ENCODE results near the gene ADAM12.
"Not testable (repeated sequence)": the region's sequence is repeated elsewhere in the genome, so short reads cannot be mapped to it uniquely, and the experiment has no call there.

The ADAM12 gene

DNA sequence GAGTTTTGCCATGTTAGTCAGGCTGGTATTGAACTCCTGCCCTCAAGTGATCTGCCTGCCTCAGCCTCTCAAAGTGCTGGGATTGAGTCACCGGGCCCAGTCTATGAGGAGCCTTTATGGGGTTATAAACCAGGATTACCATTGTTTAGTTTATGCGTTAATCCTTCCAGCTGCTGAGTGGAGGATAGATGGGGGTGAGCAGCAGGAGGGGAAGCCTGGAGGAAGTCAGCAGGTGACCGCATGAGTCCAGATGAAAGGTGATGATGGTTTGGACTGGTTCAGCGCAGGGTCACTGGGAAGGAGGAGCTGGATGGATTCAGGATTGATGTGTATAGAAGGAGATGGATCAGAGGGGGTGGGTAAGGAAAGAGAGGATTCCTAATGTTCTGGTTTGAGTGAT is 197.1 kb downstream of the ADAM12 start:
- no peak for DNase-seq (ENCODE audit: low spot score)
- no peak for FAIRE-seq

DNA sequence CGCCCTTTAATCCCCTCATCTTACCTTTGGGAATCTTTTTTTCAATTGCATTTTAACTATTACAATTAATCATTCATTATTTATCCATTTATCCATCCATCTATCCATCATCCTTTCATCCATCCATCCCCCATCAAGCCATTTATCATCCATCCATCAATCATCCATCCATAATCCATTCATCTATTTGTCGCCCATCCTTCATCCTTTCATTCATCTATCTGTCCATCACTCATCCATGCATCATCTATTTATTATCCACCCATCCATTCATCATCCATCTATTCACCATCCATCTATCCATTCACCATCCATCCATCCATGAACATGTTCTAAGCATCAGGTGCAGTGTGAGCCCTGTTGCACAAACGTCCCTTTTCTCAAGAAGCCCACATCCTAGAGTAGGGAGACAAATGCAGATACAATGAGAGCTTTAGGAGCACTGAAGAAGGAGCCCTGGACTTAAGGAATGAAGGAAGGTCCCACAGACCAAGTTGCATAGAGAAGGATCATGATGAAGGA is 199.5 kb downstream of the ADAM12 start:
- FAIRE-seq = no peak

DNA sequence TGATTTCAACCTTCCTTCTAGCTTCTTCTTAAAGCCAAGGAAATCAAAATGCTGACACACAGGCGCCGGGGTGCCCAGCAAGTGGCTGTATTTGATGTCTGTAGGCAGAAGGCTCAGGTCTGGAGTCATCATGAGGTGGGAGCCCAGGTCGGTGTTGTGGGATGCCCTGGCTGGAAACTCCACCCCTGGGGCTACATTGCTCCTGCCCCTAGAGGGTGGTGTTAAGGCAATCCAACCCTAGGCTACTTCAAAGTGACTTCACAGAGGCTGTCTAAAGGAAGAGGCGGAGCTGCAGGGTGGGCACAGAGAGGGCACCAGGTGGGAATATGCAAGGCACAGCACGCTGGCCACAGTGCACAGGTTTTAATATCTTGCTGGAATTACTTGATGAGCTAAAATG is 200.9 kb downstream of the ADAM12 start:
- no peak for FAIRE-seq
- DNase-seq (ENCODE audit: low spot score) = no peak

More for the DNA sequence above, 199.5 kb downstream of the ADAM12 start:
- no peak for DNase-seq (ENCODE audit: low spot score)

DNA sequence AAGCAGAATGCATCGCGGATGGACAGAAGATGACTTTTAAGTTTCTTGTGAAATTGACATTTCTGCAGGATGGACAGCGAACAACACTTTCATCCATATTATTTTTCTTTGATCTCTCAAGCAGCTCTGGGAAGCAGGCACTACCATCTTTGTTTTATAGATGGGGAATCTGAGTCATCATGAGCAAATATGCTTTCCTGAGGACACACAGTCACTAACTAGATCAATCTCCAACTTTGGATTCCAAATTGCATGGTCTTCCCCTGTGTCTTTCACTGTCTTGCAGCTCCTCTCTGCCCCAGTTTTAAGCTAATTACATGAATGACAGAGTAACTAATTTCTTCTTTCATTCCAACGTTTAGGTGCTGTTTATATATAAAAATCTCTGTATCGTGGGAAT is 201.5 kb downstream of the ADAM12 start:
- no peak for DNase-seq (ENCODE audit: low spot score)

DNA sequence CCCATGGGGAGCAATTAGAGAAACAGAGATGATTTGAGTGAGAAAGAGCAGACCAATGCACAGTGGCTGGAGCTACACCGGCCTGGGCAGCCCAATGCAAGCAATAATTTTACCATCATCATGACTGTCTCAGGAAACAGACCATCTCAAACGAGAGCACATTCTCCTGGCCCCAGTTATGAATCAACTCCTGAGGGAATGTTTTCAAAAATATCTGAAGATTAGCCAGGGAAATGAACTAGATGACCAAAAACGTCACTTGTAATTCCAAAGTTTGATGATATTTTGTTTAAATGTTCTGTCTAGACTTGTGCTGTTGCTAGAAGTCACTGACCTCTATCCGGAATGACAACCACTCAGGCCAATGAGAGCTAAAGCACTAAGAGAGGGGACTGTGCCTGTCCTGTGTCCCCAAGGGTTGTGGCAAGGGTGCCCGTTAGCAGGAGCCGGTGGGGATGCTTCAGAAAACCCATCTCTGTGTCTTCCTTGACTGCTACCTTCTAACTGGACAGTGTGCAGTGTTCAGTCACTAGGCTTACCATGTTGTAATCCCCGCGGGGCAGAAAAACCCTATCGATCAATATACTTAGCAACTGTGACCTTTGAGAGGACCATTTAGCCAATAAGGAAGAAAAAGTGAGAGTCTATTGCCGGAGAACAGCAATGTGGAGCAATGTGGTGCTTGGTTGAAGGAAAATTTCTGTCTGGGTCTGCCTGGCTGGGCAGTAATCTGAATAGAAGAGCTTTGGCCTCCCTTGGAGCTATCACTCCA is 202.4 kb downstream of the ADAM12 start:
- FAIRE-seq = no peak
- DNase-seq (ENCODE audit: low spot score) = no peak

More for the DNA sequence above, 201.5 kb downstream of the ADAM12 start:
- no peak for FAIRE-seq

DNA sequence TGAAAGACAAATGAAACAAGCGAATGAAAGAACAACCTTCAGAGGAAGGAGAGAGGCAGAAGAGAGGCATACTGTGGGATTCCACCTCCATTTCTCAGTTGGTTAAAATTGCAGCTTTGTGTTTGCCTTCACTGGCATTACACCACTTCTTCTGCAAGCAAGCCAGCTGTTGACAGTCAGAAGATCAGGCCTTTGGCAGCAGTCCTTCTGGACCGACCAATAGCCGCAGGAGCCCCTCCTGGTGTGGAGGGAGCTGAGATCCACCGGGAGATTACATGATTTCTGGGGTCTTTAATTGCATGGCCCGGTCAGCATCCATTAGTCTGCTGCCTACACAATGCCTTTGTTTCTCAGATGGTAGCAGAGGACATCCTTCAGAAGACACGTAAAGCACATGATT is 206.7 kb downstream of the ADAM12 start:
- no peak for FAIRE-seq

DNA sequence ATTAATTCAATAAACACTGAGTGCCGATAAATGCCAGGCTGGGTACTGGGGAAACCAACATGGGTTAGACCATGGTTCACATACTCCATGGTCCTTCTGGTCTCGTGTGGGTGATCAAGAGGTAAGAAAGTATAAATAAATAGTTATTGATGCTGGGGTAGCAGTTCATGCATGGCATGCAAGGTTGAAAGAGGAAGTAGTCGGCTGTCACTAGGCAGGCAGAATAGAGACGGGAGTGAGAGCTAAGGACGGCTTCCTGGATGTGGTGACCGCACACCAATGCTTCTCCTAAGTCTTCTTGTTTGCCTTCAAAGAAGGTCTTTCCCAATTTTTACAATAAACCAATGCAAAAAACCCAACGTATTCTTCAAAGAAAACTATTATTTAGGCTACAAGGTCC is 208.6 kb downstream of the ADAM12 start:
- no peak for DNase-seq (ENCODE audit: low spot score)
- FAIRE-seq = no peak

More for the DNA sequence above, 206.7 kb downstream of the ADAM12 start:
- no peak for DNase-seq (ENCODE audit: low spot score)

DNA sequence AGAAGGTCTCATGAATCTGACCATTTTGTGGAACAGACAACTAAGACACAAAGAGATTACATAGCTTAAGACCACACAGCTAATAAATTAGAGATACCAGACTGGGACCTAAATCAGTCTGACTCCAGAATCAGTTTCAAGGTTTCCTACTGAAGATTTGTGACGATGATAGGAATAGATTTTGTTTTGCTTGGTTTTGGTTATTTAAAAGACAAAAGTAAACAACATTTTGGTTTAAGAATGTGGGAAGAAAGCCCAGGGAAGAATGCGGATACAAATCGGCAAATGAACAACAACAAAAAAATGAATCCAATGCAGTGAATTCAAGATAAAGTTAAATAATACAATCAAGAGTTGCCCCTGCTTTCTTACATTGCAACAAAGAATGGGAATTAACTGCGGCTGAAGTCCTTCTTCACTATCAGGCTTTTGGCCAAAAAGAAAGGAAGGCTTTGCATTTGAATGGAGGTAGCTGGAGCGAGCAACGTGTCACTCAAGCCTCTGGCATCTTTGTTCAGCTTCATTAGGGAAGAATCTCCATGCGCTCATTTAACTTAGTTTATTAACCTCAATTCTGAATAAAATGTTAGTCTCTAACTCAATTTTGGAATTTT is 210.8 kb downstream of the ADAM12 start:
- DNase-seq (ENCODE audit: low spot score) = no peak

DNA sequence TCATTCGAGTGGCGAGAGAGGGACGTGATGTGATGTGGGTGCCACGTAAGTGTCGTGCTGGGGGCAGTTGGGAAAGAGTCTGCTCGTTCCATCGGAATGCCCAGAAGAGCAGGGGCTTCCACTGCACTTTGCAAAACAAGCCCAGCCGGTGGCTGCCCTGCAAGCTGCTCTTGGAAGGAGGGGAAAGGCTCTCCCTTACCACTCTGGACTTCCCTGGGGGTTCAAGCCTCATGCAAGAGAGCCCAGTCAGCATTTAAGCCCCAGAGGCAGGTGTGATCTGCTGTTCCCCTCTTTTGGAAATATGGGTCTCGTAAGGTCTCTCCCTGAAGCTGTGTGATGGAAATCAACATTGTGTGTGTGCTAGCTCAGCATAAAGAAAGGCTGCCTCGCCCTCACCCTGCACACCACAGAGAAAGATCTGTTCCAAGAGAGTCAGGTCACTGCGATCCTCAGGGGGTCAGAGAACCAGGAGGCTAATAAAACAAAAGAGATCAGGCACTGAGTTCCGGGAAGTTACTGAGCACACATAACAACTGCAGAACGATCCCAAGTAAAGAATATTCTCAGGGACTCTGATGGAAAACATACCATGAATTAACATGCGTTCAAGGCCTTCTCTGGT is 212.5 kb downstream of the ADAM12 start:
- DNase-seq (ENCODE audit: low spot score) (no peak), FAIRE-seq (no peak)

More for the DNA sequence above, 210.8 kb downstream of the ADAM12 start:
- no peak for FAIRE-seq

DNA sequence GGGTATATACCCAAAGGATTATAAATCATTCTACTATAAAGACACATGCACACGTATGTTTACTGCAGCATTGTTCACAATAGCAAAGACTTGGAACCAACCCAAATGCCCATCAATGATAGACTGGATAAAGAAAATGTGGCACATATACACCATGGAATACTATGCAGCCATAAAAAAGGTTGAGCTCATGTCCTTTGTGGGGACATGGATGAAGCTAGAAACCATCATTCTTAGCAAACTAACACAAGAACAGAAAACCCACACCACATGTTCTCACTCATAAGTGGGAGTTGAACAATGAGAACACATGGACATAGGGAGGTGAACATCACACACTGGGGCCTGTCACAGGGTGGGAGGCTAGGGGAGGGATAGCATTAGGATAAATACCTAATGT is 215.5 kb downstream of the ADAM12 start:
- not testable (repeated sequence) for FAIRE-seq

DNA sequence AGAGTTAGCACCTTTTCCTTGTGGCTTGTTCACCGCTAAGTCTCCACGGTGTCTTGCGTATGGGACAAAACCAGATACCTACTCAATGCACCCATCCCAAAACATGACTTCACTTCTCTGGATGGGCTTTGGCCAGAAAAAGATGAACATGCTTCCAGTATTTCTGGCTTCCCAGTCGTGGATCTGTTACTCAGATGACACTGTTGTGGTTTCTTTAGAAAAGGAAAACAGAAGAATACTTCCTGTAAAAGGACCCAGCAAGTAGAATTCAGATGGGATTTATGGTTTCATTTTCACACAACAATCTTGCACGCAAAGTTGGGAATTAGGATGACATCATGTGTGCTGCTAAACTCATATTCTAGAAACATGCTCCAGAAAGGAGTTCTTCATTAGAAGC is 216.7 kb downstream of the ADAM12 start:
- DNase-seq (ENCODE audit: low spot score) = no peak

More for the DNA sequence above, 215.5 kb downstream of the ADAM12 start:
- not testable (repeated sequence) for DNase-seq (ENCODE audit: low spot score)

DNA sequence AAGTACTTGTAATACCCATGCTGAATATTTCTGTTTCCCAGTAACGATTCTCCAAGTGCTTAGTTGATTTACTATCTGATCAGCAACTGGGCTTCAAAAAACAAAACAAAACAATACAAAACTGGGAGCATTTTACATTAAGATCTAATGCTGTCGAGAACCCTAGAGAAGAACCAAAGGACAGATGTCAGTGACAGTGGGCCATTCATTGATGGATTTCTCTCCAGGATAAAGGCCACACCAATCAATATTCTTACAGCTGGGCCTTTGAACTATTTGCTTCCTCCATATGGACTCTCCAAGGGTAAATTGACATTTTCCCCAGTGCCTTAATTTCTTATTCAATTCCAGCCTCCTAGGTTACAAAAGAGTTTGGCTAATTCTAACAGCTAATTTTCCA is 217.5 kb downstream of the ADAM12 start:
- no peak for DNase-seq (ENCODE audit: low spot score)
- FAIRE-seq = no peak

More for the DNA sequence above, 216.7 kb downstream of the ADAM12 start:
- no peak for FAIRE-seq

DNA sequence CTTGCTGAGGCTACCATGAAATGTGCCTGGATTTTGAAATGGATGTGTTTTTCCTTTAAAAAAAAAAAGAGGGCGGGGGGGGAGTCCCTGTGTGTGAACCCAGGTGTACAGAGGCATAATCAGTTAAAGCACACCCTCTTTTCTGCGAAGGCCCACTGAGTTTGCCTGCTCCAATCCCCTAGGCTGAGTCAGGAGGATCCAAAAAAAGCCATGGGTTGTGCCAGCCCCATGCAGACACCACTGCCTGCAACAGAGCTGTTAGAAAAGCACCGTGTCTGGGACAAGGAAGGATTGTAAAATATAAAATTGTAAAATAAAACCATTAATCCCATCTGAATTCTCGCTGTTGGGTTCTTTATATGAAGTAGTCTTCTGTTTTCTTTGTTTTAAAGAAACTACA is 217.9 kb downstream of the ADAM12 start:
- no peak for DNase-seq (ENCODE audit: low spot score)
- FAIRE-seq = no peak

DNA sequence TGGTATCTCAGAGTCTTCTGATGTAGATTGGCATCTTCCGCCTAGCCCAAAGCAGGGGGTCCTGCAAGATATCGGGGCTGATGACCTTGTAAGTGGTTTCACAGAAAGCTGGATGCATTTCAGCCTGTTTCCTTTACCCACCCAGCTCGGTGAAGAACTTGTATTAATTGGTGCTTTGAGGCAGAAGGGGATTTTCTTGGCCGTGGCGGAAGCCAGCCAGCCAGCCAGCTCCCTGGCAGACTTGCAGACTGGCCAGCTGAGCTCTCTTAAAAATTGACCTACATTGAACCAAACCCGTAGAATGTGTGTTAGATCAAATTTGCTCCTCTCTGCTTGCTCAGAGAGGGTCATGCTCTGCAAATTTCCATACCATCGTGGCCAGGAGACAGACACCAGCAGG is 218.4 kb downstream of the ADAM12 start:
- FAIRE-seq (no peak), DNase-seq (ENCODE audit: low spot score) (no peak)

DNA sequence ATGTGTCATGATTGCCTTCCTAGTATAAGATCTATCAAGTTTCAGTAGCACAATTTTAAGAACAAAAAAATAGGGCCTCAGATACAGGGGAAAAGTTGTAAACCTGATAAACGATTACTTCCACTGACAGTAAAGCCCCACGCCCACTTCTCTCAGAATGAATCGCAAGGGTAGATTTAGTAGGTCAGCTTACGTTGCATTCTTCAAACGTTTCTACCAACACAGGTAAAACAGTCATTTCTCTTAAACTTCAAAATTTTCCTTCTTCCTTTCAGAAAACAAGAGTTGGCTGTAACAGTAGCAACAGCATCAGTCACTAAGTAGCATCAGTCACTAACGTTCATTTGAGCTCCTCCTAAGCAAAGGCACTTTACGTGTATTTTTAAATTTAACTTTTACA is 221.5 kb downstream of the ADAM12 start:
- DNase-seq (ENCODE audit: low spot score) (no peak), FAIRE-seq (no peak)

DNA sequence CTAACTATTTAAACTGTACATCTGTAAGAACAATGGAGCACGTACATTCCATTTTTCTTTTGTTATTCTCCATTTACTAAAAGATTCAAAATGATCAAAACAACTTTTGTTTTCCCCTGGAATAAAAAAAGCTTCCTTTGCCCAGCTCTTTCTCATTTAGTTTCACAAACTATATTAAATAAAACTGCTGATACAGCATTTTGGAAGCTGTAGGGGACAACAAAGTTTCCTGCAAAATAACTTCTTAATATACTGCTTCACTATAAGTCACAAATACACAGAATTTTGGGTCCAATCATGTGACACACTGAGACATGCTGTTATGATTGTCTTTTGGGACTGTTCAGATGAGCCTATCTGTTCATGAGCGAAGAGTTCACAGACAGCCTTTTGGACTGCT is 222.4 kb downstream of the ADAM12 start:
- FAIRE-seq = no peak
- DNase-seq (ENCODE audit: low spot score) = no peak

DNA sequence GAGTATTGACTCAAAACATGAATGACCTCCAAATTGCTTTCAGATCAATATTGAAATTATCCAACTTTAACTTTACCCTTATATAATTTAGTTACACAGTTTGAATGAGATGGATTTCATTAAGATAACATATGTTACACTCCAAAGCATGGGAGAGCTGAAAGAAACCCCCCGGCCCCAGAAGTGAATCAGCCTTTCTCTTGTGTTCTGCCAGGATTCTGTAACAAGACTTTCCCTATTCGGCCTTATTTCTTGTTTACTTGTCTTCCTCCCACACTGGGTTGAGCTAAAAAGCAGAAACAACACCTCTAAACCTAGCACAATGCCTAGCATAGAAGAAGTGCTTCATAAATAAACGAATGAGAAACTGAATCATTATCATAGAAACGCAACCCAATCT is 224.8 kb downstream of the ADAM12 start:
- DNase-seq (ENCODE audit: low spot score) = no peak
- FAIRE-seq = no peak

DNA sequence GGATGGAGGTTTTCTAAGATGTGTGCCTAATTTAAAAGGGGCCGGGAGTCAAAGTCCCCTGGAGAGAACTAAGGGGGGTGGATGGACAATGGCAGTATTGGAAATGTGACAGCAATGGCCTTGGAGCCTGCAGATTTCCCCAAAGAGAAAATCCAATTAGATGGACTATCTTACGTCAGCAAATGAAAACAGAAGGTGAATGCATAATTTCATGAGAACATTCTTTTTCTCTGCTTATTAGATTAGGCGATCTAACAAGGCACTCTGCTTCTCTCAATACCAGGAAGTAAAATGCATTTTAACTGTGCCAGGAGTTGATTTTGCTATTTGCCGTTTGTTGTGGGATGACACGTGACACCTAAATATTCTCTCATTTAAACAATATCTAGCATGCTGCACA is 226.6 kb downstream of the ADAM12 start:
- DNase-seq (ENCODE audit: low spot score) = no peak

DNA sequence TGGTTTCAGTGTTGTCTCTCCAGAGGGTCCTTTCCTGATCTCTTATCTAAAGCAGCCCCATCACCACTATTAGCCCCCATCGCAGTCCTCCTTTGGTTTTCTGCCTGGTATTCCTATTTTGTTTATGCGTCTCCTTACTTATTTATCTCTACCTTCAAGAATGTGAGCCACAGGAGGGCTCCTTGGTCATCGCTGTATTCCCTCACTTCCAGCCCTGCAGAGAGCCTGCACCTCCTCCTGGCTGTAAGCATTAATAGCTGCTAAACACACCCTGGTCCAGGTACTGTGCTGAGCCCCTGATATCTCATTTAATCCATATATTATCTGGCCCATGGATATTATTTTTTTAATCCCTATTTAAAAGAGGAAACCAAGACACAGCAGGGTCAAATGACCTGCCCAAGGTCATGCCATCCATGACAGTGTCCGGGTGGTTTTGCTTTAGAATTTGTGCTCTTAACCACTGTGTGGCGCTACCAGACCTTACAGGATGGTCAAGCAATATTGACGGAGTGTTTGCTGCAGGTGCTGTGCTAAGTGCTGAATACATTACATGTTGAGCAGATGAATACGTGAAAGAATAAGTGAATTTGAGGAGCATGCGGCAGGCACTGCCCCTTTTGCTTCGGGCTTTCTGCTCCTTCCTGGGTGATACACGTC is 227.2 kb downstream of the ADAM12 start:
- DNase-seq (ENCODE audit: low spot score) (no peak), FAIRE-seq (no peak)

More for the DNA sequence above, 226.6 kb downstream of the ADAM12 start:
- FAIRE-seq = no peak

DNA sequence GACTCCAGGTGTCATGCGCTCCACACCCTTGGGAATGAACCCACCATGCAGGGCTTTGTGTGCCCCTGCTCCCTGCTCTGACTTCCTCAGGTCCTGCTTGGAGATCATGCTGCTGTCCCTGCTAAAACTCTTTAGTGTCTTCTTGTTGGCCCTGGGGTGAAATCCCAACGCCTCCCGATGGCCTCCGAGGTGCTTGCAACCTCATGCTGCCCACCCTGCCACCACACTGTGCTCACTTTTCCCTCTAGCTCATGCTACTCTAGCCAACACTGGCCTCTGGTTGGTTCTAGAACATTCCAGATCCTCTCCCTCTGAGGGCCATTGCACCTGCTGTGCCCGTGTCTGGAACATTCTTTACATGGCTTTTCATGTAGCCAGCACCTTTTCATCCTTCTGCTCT is 227.7 kb downstream of the ADAM12 start:
- DNase-seq (ENCODE audit: low spot score) = no peak
- FAIRE-seq = no peak

DNA sequence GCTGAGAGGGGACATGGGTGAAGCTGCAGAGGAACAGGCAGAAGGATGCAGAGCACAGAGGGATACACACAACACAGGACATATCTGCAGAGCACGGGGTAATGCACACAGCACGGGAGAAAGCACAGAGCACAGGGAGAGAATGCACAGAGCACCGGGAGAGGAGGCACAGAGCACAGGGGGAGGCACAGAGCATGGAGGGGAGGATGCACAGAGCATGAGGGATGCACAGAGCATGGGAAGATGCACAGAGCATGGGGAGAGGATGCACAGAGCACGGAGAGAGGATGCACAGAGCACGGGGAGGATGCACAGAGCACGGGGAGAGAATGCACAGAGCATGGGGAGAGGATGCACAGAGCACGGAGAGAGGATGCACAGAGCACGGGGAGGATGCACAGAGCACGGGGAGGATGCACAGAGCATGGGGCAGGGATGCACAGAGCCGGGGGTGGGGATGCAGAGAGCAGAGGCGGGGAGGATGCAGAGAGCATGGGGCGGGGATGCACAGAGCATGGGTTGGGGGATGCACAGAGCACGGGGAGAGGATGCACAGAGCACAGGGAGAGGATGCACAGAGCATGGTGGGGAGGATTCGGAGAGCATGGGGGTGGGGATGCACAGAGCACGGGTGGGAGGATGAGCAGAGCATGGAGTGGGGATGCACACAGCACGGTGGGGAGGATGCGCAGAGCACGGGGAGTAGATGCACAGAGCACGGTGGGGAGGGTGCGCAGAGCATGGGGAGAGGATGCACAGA is 230.0 kb downstream of the ADAM12 start:
- DNase-seq (ENCODE audit: low spot score) (no peak), FAIRE-seq (peak; percentile 40)

Data from urothelium cell line (cell line).